ENCODE results near the gene PTP4A2.
"Not testable (repeated sequence)": the region's sequence is repeated elsewhere in the genome, so short reads cannot be mapped to it uniquely, and the experiment has no call there.

The PTP4A2 gene

GRCh38 chr1:31923901-31924535 is 14.2 kb downstream of the PTP4A2 start:
- DNase-seq: no peak

- DNase-seq: no peak
Observed at GRCh38 chr1:31920956-31921355, 17.2 kb downstream of the PTP4A2 start.

- no peak for DNase-seq
Observed at GRCh38 chr1:31919591-31919990, 18.6 kb downstream of the PTP4A2 start.

GRCh38 chr1:31915438-31915837 is 22.7 kb downstream of the PTP4A2 start:
- no peak for DNase-seq

- no peak for DNase-seq
Observed at GRCh38 chr1:31913968-31914367, 24.2 kb downstream of the PTP4A2 start.

GRCh38 chr1:31912839-31913239 is 25.3 kb downstream of the PTP4A2 start:
- DNase-seq: no peak

GRCh38 chr1:31911994-31912780 is 26.0 kb downstream of the PTP4A2 start:
- DNase-seq: no peak

GRCh38 chr1:31910933-31911332 is 27.2 kb downstream of the PTP4A2 start:
- no peak for DNase-seq

GRCh38 chr1:31909691-31910090 is 28.5 kb downstream of the PTP4A2 start:
- no peak for DNase-seq

GRCh38 chr1:31906557-31906956 is 31.6 kb downstream of the PTP4A2 start:
- DNase-seq: no peak

GRCh38 chr1:31905681-31906080 is 32.5 kb downstream of the PTP4A2 start:
- no peak for DNase-seq

GRCh38 chr1:31905093-31905509 is 33.1 kb downstream of the PTP4A2 start:
- no peak for DNase-seq

- DNase-seq: peak; percentile 12
Observed at GRCh38 chr1:31904339-31905092, 33.7 kb downstream of the PTP4A2 start.

- no peak for DNase-seq
Observed at GRCh38 chr1:31902510-31902860, 35.7 kb downstream of the PTP4A2 start.

GRCh38 chr1:31901838-31902509 is 36.2 kb downstream of the PTP4A2 start:
- DNase-seq: no peak

- DNase-seq: no peak
Observed at GRCh38 chr1:31900790-31901189, 37.4 kb downstream of the PTP4A2 start.

GRCh38 chr1:31897526-31898100 is 40.6 kb downstream of the PTP4A2 start:
- no peak for DNase-seq

- not testable (repeated sequence) for DNase-seq
Observed at GRCh38 chr1:31895474-31896198, 42.5 kb downstream of the PTP4A2 start.

- no peak for DNase-seq
Observed at GRCh38 chr1:31891280-31891679, 46.9 kb downstream of the PTP4A2 start.

GRCh38 chr1:31888291-31888690 is 49.9 kb downstream of the PTP4A2 start:
- no peak for DNase-seq

- no peak for DNase-seq
Observed at GRCh38 chr1:31886866-31887265, 51.3 kb downstream of the PTP4A2 start.

- no peak for DNase-seq
Observed at GRCh38 chr1:31885851-31886250, 52.3 kb downstream of the PTP4A2 start.
